NCI-H128 (cell line): ENCODE data around the gene RABAC1.

ENCODE experiments used
- DNase-seq: peaks from one replicate; lab custom pipeline; 2025; ENCODE audit not compliant: unreplicated experiment; lab: John Stamatoyannopoulos, UW

Gene RABAC1

DNA sequence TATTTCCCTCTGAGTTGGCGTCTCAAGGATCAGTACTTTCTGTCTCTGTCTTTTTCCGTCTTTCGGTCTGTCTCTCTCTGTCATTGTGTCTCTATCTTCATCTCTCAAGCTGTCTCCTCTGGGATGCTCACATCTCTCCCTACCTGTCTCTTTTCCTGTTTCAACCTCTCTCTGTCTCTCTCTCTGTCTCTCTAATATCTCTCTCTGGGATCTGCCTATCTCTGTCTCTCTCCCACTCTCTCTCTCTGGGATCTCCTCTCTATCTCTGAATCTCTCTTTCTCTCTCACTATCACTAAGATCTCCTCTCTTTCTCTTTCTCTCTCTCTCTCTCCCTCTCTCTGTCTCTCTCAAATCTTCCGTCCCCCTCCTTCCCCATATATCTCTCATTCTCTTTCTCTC is 30.9 kb upstream of the RABAC1 start:
- no peak for DNase-seq

DNA sequence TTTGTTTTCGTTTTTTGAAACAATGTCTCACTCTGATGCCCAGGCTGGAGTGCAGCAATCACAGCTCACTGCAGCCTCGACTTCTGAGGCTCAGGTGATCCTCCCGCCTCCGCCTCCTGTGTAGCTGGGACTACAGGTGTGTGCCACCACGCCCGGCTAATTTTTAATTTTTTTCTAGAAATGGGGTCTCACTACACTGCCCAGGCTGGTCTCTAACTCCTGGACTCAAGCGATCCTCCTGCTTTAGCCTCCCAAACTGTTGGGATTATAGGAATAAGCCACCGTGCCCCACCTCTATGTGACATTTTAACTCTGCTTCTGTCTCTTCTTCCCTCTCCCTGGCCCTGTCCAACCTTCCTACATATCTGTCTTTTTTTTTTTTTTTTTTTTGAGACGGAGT is 29.8 kb upstream of the RABAC1 start:
- DNase-seq: no peak

DNA sequence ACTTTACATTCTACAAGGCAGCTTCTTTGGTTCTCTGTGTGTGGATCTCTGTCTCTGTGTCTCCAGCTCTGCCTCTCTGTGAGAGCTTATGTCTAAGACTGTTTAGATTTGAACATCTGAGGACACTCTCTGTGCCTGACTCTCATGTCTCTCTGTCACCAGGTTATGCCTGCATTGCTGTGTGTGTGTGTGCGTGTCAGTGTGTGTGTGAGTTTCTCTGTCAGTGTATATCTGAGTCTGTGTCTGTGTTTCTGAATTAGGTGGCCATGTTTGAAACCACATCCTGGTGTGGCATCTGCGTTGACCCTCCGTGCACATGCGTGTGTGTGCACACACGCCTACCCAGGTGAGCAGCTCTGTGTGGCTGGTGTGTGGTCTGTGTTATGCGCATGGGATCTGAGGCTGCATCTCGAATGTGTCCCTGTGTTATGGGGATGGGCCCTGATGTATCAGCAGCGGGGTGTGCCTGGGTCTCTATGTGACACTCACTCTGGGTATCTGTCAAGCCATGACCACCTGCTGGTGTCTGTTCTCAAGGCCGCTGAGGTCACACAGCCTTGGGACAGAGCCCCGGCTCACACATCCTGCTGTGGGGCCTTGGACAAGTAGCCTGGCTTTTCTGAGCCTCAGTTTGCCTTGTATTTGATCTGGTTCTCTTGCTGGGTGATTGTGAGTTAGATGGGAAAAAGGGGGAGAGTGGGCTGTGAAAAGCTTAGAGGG is 28.2 kb upstream of the RABAC1 start:
- DNase-seq: no peak

DNA sequence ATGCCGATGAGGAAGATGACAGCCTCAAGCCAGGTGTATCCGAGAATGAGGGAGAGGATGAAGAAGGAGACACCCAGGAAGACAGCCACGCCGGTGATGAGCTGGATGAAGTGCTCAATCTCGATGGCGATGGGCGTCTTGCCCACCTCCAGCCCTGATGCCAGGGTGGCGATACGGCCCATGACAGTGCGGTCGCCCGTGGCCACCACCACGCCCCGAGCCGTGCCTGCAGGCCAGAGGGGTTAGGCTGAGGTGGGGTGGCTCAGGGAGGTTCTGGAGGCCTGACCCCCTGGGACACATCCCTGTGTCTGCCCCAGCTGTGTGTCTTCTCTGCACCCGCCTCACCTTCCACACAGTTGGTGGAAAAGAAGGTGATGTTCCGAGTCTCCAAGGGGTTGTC is 25.8 kb upstream of the RABAC1 start:
- no peak for DNase-seq

DNA sequence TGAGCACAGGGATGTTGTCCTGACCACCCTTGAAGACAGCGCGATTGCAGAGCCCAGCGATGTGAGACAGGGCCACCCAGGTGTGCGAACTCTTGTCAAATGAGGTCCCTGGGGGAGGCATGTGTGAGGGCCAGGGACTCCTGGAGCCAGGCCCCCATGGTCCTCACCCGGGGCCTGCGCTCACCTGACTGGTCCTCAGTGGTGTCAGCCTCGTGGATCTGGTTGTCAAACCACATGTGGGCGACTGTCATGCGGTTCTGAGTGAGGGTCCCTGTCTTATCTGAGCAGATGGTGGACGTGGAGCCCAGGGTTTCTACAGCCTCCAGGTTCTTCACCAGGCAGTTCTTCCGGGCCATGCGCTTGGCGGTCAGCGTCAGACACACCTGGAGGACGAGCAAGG is 22.6 kb upstream of the RABAC1 start:
- no peak for DNase-seq

DNA sequence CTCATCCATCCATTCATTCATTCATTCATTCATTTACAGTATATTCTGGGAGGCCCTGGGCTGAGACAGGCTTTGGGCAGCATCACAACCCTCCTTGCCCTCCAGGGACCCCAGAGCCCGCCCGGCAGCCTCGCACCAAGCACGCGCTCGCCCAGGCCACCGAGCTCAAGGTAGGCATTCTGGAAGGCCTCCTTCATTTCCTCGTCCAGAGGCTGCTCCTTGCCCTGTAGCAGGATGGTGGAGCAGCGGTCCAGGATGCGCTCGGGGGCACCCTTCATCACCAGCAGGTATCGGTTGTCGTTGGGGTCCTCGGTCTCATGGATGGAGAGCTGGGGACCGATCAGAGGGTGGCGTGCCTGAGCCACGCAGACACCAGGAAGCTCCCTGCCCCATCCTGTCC is 19.3 kb upstream of the RABAC1 start:
- no peak for DNase-seq

DNA sequence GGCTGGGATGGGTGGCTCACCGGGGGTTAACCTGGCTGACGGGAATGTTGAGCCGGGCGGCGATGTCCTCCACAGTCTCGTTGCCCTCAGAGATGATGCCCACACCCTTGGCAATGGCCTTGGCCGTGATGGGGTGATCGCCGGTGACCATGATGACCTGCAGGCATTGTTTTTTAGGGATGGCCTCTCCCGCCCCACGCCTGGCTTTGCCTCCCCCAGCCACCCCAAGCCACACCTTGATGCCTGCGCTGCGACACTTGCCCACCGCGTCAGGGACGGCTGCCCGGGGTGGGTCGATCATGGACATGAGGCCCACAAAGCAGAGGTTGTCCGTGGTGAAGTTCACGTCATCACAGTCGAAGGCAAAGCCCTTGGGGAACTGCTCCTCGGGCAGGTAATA is 18.8 kb upstream of the RABAC1 start:
- DNase-seq: no peak

DNA sequence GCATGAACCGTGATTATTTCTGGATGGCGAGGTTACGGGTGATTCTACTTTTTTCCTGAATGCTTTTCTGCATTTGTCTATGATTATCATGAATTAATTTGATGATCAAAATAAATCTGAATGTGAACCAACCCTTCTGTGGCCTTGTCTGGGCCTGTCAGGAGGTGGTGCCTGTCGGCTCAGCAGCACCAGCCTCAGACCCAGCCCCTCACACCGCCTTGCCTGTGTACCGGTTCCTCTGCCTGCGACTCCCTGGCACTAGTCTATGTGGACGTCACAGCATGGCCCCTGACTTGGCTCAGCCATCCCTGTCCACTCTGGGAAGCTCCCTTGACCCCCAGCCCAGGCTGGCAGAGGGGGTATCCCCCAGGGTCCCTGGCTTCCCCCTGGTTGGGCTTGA is 15.5 kb upstream of the RABAC1 start:
- no peak for DNase-seq

DNA sequence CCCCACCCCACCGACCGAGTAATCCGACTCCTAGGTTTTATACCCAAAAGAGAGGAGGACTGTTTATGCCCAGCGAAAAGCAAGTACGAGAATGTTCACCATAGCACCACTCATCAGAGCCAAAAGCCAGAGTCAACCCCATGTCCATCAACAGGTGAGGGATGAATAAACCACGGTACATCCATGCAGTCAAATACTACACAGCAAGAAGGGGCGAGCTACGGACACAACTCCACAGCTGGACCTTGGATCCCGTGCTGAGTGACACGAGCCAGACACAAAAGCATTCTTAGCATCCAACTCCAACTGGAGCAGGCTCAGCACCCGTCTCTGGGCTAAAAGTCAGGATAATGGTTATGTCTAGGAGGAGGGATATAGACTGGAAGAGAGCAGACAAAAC is 12.2 kb upstream of the RABAC1 start:
- DNase-seq: no peak

DNA sequence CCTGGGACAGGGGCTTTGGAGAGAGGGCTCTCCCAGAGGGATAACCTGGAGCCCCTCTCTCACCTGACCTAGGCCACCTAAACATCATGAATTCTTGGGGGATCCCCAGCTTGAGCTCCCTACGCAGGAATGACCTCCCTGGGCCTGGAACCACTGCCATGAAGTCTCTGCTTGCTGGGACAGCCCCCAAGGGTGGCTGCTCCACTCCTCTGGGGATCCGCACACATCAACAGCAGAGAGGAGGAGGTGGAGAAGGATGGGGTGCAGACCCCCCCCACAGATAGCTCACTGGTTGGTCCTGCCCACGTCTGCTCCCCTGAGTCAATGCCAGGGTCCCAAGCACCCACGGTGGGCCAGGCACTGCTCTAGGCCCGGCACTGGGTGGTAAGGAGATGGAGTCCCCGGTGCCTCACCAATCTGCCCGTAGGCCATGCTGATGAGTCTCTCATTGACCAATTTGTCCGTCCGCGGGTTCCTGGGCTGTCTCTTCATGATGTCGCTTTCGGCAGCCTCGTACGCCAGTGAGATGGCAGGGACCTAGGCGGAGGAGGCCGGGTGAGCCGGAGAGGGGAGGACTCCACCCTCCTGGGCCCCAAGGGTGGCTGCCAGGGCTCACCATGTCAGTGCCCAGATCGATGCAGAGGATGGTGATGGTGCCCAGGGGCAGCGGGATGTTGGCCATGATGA is 10.8 kb upstream of the RABAC1 start:
- no peak for DNase-seq

DNA sequence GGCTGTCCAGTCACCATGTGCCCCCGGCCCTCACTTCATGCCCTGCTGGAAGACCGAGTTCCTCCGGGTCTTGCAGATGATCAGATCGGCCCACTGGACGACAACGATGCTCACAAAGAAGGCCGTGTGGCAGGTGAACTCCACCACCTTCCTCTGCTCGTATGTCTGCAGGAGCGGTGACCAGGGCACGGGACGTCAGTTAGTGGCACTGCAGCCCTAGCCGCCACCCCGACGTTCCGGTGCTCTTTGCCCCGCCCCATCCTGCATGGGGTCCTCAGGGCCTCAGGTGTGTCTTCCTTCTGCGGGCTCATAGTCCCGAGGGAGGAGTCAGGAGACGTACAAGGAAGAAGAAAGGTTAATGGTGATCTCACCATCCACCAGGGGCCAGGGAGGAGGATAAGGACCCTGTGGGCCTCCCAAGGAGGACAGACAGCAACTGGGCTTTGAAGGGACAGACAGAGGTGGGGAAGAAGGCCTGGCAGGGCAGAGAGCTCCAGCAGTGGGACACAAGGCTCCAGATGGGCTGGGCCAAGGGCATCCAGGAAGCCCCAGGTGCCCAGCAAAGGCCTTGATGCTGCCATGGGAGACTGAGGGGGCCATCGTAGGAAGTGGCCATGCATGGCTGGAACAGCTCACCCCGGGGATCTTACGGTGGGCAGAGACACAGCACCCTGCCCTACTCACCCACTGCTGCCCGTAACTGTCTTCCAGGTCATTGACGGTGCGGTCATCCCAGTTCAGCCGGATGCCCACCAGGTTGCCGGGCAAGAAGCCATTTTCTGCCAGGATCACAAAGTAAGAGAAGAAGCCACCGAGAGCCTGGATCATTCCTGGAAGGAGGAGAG is 9.9 kb upstream of the RABAC1 start:
- no peak for DNase-seq

DNA sequence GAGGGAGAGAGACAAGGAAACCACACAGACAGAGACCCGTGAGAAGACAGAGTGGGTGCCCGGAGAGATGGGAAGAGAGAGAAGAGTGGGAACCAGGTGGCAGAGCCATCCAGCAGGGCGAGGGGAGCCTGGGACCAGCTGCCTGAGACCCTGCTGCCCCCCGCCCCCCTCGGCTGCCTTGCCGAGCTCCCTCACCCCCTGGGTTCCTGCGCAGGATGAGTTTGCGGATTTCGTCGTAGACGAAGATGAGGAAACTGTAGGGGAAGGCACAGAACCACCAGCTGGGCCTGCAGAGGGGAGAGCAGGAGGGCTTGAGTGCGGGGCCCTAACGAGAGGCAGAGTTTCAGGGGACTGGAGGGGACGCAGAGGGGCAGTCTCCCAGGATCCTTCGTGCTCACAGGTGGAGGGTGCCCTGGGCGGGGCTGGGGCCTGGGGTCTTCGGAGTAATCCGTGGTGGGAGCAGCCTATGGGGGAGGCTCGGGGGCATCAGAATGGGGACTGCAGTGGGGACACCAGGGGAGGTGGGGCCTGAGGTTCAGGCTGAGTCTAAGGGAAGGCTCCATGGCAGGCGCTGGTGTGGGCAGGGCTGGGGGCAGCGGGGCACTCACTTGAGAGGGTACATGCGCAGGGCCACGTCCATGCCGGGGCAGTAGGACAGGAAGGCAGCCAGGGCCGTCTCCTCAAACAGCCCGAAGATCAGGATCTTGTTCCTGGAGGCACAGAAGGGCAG is 8.1 kb upstream of the RABAC1 start:
- no peak for DNase-seq

DNA sequence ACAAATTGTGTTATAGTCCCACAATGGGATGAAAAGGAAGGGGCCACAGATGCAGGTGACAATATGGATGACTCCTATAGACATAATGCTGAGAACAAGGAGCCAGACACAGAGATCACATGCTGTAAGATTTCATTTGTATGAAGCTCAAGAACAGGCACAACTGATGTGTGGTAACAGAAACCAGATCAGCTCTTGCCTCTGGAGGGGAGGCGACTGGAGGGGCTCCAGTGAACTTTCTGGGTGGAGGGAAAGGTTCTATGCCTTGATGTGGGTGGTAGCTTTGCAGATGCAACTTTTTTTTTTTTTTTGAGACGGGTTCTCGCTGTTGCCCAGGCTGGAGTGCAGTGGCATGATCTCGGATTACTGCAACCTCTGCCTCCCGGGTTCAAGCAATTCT is 6.0 kb upstream of the RABAC1 start:
- DNase-seq: no peak

DNA sequence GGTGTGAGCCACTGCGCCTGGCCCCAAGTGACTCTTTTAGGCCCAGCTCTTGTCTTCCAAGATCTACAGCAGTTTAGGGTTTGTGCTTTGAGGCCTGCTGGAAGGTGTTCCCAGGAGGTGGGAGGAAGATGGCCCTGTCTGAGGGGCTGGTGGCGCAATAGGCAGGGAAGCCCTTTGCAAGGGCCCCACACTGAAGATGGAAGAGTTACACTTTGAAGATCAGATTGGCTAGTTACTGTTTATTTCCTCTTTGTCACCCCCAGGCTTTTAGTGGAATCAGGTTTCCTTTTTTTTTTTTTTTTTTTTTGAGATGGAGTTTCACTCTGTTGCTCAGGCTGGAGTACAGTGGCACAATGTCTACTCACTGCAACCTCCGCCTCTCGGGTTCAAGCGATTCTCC is 1.9 kb upstream of the RABAC1 start:
- no peak for DNase-seq

DNA sequence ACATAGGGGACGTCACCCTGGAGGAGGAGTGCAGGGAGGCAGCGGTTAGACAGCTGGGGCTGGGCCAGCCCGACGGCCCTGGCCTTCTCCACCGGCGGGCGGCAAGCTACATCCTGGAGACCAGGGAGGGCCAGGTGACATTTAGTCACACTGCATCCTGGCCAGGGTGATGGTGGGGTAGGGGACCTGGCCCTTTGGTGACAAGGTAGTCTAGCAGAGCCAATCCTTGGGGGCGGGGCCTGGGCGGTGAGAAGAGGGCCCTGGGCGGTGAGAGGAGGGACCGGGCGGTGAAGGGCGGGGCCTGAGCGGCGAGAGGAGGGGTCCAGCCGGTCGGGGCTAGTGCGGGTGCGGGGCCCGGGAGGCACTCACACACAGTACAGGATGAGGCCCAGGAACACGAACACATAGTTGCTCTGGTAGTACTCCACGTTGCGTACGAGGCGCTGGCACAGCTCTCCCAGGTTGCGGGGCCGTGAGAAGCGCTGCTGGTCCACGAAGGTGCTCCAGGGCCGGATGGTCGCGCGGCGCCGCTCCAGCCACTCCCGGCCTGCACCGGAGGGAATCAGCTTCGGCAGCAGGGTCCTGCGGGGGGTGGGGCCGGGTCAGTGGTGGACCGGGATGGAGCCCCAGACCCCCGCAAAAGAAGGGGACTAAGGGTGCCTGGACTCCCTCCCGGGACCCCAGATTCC is 610 bp downstream of the RABAC1 start:
- peak; percentile 52 for DNase-seq

DNA sequence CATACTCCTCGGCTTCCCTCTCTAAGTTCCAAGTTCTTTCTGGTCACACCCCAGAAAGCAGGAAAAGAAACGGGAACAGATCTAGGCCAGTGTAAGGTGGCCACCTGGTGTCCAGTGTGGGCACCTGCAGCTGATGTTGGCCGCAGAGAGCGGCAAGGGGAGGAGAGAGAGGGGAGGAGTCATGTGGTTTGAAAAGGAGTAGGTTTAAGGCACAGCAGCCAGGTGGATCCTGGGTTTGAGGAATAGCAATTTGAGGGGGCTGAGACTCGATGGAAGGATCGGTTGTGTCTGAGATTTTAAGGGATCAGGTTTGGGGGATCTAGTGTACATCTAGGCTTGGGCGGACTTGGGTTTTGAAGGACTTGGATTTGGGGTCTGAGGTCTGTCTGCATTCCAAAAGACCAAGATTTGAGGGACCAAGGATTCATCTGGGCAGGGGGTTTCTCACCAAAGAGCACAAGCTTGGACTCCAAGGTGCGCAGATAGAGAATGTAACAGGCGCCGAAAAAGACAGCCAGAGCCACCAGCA is 1.2 kb downstream of the RABAC1 start:
- DNase-seq: peak; percentile 54

DNA sequence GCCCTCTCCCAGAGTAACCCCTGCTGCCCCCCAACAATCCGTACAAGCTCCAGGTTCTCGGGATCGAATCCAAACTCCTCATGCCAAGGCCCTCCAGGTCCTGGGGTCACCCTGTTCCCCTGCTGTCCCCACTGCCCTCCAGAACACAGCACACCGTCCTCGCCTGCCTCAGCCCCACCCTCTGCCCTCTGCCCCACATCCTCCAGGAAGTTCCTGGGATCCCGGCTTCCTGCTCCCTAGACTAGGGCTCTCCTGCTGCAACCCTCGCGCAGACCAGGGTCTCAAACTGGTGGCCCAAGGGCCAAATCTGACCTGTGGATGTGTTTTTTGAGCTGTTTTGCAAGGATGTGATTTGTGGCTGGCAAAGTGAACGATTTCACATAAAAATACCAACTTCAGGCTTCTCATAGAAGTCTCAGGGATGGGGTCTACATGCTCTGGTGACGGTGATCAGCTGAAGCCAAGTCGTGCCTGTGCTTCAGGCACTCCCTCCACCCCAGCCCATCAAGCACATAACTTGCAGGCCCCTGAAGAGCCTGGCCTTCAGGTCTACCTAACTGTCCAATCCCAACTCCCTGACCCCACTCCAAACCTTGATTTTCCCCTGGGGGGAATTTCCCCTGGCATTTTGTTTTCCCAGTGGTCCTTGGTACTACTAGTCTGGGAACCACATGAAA is 1.8 kb downstream of the RABAC1 start:
- no peak for DNase-seq

DNA sequence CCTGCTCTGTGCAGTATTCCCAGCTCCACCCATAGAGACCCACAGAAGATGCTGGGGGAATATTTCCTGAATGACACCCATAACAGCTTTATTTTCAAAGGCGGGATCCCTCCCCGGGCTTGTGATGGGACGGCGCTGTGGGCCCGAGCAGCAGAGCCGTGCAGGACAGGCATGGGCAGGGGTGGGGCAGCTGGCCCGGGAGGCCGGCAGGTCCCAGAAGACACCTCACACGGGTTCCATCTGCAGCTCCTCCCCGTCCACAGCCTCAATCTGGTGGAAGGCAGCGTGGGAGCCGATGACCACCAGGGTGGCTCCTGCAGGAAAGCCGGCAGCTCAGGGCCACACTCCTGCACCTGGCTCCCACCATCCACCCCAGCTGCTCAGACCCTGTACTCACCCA is 2.5 kb downstream of the RABAC1 start:
- no peak for DNase-seq

DNA sequence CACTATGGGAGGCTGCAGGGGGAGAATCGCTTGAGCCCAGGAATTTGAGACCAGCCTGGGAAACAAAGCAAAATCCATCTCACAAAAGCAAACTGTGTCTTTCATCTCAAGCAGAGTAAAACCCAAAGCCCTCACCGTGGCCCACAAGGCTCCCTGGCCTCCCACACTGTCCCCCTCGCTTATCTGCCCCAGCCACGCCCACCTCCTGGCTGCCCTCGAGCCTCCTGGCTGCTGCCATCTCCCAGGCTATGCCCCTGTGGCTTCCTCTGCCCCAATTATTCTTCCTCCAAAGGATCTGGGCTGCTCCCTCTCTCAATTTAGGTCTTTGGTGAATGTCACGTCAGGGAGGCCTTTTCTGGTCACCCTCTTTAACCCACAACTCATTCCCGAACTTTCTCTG is 3.6 kb downstream of the RABAC1 start:
- DNase-seq: no peak

DNA sequence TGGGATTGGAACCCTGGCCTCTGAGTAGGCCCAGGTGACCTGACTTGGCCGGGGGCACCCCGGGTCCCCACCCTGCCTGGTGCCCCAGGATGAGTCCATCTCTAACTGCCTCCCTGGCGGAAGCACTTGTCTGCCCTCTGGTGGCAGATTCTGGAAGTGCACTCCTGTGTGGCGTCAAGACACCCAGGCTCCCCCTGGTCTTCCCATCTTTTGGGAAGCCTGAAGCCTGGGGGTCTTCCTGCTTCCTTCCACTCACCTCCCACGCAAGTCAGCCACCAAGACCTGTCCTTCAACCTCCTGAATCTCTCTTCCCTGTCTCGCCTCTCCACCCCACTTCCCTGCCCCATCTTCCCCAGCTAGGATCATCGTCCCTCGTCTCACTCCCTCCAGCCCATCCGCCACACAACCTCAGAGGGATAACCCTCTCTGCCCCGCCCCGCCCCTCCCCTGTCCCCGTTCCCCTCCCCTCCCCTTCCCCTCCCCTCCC is 7.4 kb downstream of the RABAC1 start:
- peak; percentile 58 for DNase-seq
